Panc1 (cell line): ENCODE results near the gene IFNG-AS1.

Source experiments
- POLR2AphosphoS5 ChIP-seq: IDR thresholded peaks from 2 replicates; pipeline ENCODE4 v1.6.1; 2012; ENCODE audit warnings: mild to moderate bottlenecking, low read depth, low read length, moderate library complexity
- SIN3A ChIP-seq: IDR thresholded peaks from 2 replicates; pipeline ENCODE4 v1.6.1; 2012; ENCODE audit warnings: low read depth, mild to moderate bottlenecking, low read length, moderate library complexity, borderline replicate concordance; ENCODE audit not compliant: insufficient read depth
- TF ChIP-seq, protein P1 (sequence below), 2 experiments: IDR thresholded peaks; 2 replicates each; pipeline ENCODE4 v1.6.1; 2011 to 2012; ENCODE audit warnings: low read depth in 2 of 2, control low read depth in 1 of 2, low read length in 1 of 2, mild to moderate bottlenecking in 1 of 2, moderate library complexity in 1 of 2; ENCODE audit not compliant: insufficient read depth in 1 of 2
- TF ChIP-seq, protein P2 (sequence below): fragments of 450-650 bp; IDR thresholded peaks from 2 replicates; pipeline ENCODE4 v1.5.1; 2017; ENCODE audit warnings: mild to moderate bottlenecking

DNA sequence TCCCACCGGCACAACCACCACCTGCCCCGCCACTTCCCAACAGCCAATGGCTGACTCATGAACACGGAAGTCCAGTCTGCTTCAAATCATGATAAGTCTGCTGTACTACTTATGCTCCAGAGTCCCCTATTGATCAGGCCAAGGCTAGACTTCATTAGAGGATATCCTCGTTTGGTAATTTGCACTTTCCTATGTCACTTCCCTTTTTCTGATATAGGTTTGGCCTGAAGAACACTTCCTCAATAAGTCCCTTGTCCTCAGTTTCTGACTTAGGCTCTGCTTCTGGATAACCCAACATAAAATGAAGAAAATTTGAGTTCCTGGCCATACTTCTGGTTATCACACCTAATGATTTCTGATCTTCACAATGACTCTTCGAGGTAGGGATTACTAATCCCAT lies 45.3 kb downstream of the IFNG-AS1 start:
- TF ChIP-seq, protein P1, sequence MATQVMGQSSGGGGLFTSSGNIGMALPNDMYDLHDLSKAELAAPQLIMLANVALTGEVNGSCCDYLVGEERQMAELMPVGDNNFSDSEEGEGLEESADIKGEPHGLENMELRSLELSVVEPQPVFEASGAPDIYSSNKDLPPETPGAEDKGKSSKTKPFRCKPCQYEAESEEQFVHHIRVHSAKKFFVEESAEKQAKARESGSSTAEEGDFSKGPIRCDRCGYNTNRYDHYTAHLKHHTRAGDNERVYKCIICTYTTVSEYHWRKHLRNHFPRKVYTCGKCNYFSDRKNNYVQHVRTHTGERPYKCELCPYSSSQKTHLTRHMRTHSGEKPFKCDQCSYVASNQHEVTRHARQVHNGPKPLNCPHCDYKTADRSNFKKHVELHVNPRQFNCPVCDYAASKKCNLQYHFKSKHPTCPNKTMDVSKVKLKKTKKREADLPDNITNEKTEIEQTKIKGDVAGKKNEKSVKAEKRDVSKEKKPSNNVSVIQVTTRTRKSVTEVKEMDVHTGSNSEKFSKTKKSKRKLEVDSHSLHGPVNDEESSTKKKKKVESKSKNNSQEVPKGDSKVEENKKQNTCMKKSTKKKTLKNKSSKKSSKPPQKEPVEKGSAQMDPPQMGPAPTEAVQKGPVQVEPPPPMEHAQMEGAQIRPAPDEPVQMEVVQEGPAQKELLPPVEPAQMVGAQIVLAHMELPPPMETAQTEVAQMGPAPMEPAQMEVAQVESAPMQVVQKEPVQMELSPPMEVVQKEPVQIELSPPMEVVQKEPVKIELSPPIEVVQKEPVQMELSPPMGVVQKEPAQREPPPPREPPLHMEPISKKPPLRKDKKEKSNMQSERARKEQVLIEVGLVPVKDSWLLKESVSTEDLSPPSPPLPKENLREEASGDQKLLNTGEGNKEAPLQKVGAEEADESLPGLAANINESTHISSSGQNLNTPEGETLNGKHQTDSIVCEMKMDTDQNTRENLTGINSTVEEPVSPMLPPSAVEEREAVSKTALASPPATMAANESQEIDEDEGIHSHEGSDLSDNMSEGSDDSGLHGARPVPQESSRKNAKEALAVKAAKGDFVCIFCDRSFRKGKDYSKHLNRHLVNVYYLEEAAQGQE (IDR thresholded peaks at IDR 0.05; ENCODE audit: insufficient read depth in 1 of 2, low read depth in 2 of 2, low read length in 1 of 2): no peak
- TF ChIP-seq, protein P2, sequence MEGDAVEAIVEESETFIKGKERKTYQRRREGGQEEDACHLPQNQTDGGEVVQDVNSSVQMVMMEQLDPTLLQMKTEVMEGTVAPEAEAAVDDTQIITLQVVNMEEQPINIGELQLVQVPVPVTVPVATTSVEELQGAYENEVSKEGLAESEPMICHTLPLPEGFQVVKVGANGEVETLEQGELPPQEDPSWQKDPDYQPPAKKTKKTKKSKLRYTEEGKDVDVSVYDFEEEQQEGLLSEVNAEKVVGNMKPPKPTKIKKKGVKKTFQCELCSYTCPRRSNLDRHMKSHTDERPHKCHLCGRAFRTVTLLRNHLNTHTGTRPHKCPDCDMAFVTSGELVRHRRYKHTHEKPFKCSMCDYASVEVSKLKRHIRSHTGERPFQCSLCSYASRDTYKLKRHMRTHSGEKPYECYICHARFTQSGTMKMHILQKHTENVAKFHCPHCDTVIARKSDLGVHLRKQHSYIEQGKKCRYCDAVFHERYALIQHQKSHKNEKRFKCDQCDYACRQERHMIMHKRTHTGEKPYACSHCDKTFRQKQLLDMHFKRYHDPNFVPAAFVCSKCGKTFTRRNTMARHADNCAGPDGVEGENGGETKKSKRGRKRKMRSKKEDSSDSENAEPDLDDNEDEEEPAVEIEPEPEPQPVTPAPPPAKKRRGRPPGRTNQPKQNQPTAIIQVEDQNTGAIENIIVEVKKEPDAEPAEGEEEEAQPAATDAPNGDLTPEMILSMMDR: no peak
- TF ChIP-seq POLR2AphosphoS5 (no peak), SIN3A (no peak)
